Kidney (tissue), 14 donors: ENCODE measurements around the gene PPFIA4. TPM values are rescaled to one million over a fixed set of nuclear protein-coding genes. Genes with fewer than 3 reads are reported as not detected.
A peak's percentile ranks its signal among the peaks of the same experiment; 100 is the strongest.

Experiments used
- DNase-seq, 5 donors: peaks; one replicate each; pipeline ENCODE4 v3.0.0-alpha.2; 2013 to 2020
- FAIRE-seq: peaks from 2 replicates; lab custom pipeline; 2012; peaks lifted over from hg19 to GRCh38; lab: Jason Lieb, UNC
- H3K27ac ChIP-seq, 2 donors: one replicate each; pipeline ENCODE4 v1.7.0; 2013; ENCODE audit warnings: low read depth in 2 of 2, low read length in 2 of 2, inconsistent platforms in 1 of 2
- H3K27me3 ChIP-seq: one replicate; pipeline ENCODE4 v1.7.1; 2013; ENCODE audit warnings: low read length, inconsistent platforms; ENCODE audit not compliant: control insufficient read depth, insufficient read depth
- H3K36me3 ChIP-seq, 3 donors: one replicate each; pipeline versions ENCODE4 v1.7.0 to v1.7.1; 2013; ENCODE audit warnings: low read length in 3 of 3, control low read depth in 1 of 3, inconsistent platforms in 1 of 3; ENCODE audit not compliant: insufficient read depth in 3 of 3, control insufficient read depth in 2 of 3
- H3K4me1 ChIP-seq, 3 donors: one replicate each; pipeline versions ENCODE4 v1.7.0 to v1.7.1; 2013; ENCODE audit warnings: low read length in 3 of 3, inconsistent platforms in 1 of 3, low read depth in 1 of 3; ENCODE audit not compliant: control insufficient read depth in 2 of 3, insufficient read depth in 2 of 3
- H3K4me3 ChIP-seq, 3 donors: one replicate each; pipeline versions ENCODE4 v1.7.0 to v1.8.1; 2013; ENCODE audit warnings: low read length in 3 of 3, control low read depth in 1 of 3, inconsistent platforms in 1 of 3
- H3K9ac ChIP-seq, 3 donors: one replicate each; pipeline versions ENCODE4 v1.7.0 to v1.7.1; 2013; ENCODE audit warnings: low read length in 3 of 3, control low read depth in 1 of 3, inconsistent platforms in 1 of 3
- H3K9me3 ChIP-seq, 3 donors: one replicate each; pipeline versions ENCODE4 v1.7.0 to v1.7.1; 2013; ENCODE audit warnings: low read length in 3 of 3, control low read depth in 1 of 3, inconsistent platforms in 1 of 3; ENCODE audit not compliant: control insufficient read depth in 2 of 3, insufficient read depth in 1 of 3
- CTCF ChIP-seq: IDR thresholded peaks from 3 replicates; pipeline ENCODE4 v1.5.1; 2012; ENCODE audit warnings: mild to moderate bottlenecking, moderate library complexity, borderline replicate concordance; ENCODE audit not compliant: insufficient read depth; ENCODE audit errors: extremely low read depth
- intact Hi-C: fragments of 100-400 bp; cut with DNase I; formaldehyde crosslinking; loops from one replicate; pipeline ENCODE4 v1.11.1; 2022
- polyA plus RNA-seq: library from polyadenylated mRNA; stranded (reverse); fragments of 350-450 nt; fragmentation: Illumina TruSeq; extraction: RNeasy Lipid Tissue Mini Kit (QIAGEN cat#74804); gene quantifications from one replicate; pipeline ENCODE4 v1.2.3, GENCODE V29; 2014; ENCODE audit warnings: low read depth, low replicate concordance; ENCODE audit not compliant: insufficient read depth
- total RNA-seq: library from RNA; stranded (reverse); fragmentation: NEBNext Ultra II Directional; extraction: Animal tissue kit (Norgen Biotek cat#: 25700); gene quantifications from one replicate; pipeline ENCODE4 v1.2.1, GENCODE V29; 2021
- donor health status: control.
- donor health status: control.
- donor health status: control.
- donor health status: control.
- donor health status: control.
- donor health status: DM: yes; HTN: yes; CAD: no.
- donor health status: Normal renal cell carcinoma (clear cell type).

PPFIA4 gene
- total and polyA plus RNA-seq, 2 donors from 2014 or later = 1.7 to 5.2 TPM

DNA sequence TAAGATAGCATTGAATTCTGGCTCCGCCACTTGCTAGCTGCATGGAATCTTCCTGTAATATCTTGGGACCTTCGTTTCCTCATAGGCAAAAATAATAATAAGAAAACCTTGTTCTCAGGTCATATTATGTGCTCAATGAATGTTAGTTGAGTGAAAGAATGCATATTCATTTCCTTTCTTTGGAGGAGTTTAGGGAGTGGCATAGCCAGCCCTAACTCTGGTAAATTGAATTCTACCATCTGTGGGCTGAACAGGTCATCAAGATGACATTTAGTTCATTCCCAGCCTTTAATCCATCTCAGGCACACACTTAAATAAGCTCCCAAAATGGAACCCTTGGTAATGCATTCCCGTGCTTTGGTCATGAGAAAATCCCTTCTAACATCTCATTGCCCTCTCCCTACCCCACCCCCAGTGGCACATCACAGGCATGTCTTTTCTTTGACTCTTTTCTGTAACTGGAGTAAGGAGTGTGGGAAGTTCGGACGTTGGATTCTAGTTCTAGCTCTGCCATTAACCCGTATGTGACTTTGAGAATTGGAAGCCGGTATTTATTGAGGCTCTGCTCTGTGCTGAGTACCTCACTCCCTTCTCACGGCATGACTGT lies 72.7 kb downstream of the PPFIA4 start:
- Histone ChIP-seq H3K9me3 (peaks cover 0 to 11% (median 2%) of the 10 kb centered on the region in 3 donors), H3K4me3 (no peak overlapping the region), H3K9ac (no peak overlapping the region), H3K4me1 (peaks cover 0 to 11% (median 0%) of the 10 kb centered on the region in 3 donors), H3K27me3 (no peaks in the 10 kb centered on the region), H3K27ac (peak overlapping the region in 1 of 2 donors; percentile 23), H3K36me3 (no peaks in the 10 kb centered on the region)
- intact Hi-C loops = no loop called here
- DNase-seq (no peak), FAIRE-seq (no peak)
- TF ChIP-seq CTCF = no peak

- Histone ChIP-seq H3K36me3 (no peaks in the 10 kb centered on the region), H3K27ac (no peak overlapping the region), H3K9me3 (peaks cover 0 to 6% (median 2%) of the 10 kb centered on the region in 3 donors), H3K27me3 (no peaks in the 10 kb centered on the region), H3K4me3 (no peak overlapping the region), H3K9ac (no peak overlapping the region), H3K4me1 (peaks cover 0 to 11% (median 0%) of the 10 kb centered on the region in 3 donors)
- FAIRE-seq = no peak
- peak in 1 of 5 donors; percentile 26 for DNase-seq
- intact Hi-C loops = no loop called here
- TF ChIP-seq CTCF = no peak
These were observed 73.7 kb downstream of the PPFIA4 start for GRCh38 chr1:203099805-203100515.

- Histone ChIP-seq H3K27ac (no peak overlapping the region), H3K36me3 (no peaks in the 10 kb centered on the region), H3K4me3 (no peak overlapping the region), H3K27me3 (no peaks in the 10 kb centered on the region), H3K9ac (no peak overlapping the region), H3K4me1 (peaks cover 0 to 11% (median 0%) of the 10 kb centered on the region in 3 donors), H3K9me3 (peaks cover 0 to 7% (median under 1%) of the 10 kb centered on the region in 3 donors)
- no peak for FAIRE-seq
- no peak for DNase-seq
- intact Hi-C loops = no loop called here
- TF ChIP-seq CTCF = no peak
These were observed 74.2 kb downstream of the PPFIA4 start for GRCh38 chr1:203100516-203100869.
